Cardiac fibroblast (primary cell): Measurements from ENCODE around the gene ODAD2.

Source experiments
- DNase-seq, 2 donors: peaks; one replicate each; pipeline versions ENCODE4 v3.0.0 to v3.0.0-alpha.2; 2010; ENCODE audit warnings: low read depth in 2 of 2
- H3K4me3 ChIP-seq, 2 donors: replicated peaks in 1 of 2; 1 replicate in 1 of 2; 2 replicates in 1 of 2; pipeline ENCODE4 v1.5.1; 2011; ENCODE audit warnings: low read depth in 2 of 2, low read length in 2 of 2, mild to moderate bottlenecking in 2 of 2, moderate library complexity in 1 of 2
- TF ChIP-seq, protein P1 (sequence below): IDR thresholded peaks from one replicate; pipeline ENCODE4 v1.5.1; 2011; ENCODE audit warnings: low read depth, mild to moderate bottlenecking, low read length, inconsistent platforms

The ODAD2 gene

GRCh38 chr10:27783660-27784059 lies 215.2 kb downstream of the ODAD2 start:
- H3K4me3 ChIP-seq: no peak overlapping the region
- TF ChIP-seq, protein P1, sequence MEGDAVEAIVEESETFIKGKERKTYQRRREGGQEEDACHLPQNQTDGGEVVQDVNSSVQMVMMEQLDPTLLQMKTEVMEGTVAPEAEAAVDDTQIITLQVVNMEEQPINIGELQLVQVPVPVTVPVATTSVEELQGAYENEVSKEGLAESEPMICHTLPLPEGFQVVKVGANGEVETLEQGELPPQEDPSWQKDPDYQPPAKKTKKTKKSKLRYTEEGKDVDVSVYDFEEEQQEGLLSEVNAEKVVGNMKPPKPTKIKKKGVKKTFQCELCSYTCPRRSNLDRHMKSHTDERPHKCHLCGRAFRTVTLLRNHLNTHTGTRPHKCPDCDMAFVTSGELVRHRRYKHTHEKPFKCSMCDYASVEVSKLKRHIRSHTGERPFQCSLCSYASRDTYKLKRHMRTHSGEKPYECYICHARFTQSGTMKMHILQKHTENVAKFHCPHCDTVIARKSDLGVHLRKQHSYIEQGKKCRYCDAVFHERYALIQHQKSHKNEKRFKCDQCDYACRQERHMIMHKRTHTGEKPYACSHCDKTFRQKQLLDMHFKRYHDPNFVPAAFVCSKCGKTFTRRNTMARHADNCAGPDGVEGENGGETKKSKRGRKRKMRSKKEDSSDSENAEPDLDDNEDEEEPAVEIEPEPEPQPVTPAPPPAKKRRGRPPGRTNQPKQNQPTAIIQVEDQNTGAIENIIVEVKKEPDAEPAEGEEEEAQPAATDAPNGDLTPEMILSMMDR: no peak
- peak; percentile 5 to 9 for DNase-seq

GRCh38 chr10:27779462-27780015 lies 219.3 kb downstream of the ODAD2 start:
- no peak overlapping the region for H3K4me3 ChIP-seq
- TF ChIP-seq, protein P1: no peak
- DNase-seq: no peak

DNA sequence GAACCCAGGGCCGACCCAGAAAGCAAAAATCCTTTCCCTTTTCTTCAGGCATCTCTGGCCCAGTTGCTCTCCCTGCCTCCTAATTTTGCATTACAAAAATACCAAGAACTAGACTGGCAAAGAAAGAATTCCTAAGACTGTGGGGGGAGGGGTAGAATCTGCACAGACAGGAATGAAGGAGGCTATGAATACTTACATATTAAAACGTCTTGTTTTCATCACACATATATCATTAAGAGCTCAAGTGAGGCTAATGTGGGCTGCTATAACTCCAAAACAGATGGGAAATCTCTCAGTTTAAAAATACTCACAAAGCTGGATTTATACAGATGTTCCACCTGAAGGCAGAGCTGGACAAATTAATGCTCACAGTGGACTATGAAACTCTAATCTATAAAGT lies 224.0 kb downstream of the ODAD2 start:
- H3K4me3 ChIP-seq: no peak overlapping the region
- TF ChIP-seq, protein P1: no peak
- no peak for DNase-seq

DNA sequence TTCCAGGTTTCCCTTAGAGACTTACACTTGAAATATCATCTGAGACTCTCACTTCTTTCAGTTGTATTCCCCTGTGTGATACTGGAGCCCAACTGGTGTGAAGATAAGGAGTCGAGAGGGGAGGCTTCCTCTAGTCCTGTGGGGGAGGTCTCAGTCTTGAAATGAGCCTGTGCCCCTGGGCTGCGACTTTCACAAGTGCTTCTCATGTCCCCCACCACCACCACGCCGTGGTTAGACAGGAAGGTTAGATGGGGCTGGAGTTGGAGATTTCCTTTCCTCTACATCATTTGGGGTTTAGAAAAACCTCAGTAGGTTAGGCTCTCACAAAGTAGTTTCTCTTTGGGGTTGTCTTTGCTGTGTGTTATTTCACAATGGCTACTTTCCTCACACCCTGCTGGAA lies 227.6 kb downstream of the ODAD2 start:
- no peak for DNase-seq
- H3K4me3 ChIP-seq: no peak overlapping the region
- TF ChIP-seq, protein P1: no peak

- TF ChIP-seq, protein P1: no peak
- DNase-seq: no peak
- no peak overlapping the region for H3K4me3 ChIP-seq
Observed at GRCh38 chr10:27770181-27770580, 228.7 kb downstream of the ODAD2 start.
